ENCODE data around the gene KHDRBS2.

DNA sequence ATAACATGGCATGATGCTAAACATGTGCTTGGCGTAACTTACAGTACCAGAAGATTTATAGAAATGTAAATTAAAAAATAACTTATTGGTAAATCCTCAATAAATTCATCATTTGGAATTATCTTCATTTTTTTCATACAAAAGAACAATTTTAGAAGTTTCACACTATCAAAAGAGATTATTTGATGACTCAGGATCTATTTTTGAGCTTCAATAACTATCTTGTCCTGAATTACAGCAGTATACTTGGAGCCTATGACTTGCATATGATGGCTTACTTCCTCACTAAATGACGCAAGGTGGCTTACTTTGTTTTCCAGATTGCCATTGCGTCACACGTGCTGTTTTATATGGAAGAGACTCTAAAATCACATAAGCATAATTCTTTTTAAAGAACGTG lies 49.2 kb downstream of the KHDRBS2 start:
- TF ChIP-seq, protein P1, sequence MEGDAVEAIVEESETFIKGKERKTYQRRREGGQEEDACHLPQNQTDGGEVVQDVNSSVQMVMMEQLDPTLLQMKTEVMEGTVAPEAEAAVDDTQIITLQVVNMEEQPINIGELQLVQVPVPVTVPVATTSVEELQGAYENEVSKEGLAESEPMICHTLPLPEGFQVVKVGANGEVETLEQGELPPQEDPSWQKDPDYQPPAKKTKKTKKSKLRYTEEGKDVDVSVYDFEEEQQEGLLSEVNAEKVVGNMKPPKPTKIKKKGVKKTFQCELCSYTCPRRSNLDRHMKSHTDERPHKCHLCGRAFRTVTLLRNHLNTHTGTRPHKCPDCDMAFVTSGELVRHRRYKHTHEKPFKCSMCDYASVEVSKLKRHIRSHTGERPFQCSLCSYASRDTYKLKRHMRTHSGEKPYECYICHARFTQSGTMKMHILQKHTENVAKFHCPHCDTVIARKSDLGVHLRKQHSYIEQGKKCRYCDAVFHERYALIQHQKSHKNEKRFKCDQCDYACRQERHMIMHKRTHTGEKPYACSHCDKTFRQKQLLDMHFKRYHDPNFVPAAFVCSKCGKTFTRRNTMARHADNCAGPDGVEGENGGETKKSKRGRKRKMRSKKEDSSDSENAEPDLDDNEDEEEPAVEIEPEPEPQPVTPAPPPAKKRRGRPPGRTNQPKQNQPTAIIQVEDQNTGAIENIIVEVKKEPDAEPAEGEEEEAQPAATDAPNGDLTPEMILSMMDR (IDR thresholded peaks at IDR 0.05; ENCODE audit: insufficient read depth, low read length): no peak
- TF ChIP-seq POLR2AphosphoS5 (IDR thresholded peaks at IDR 0.05; ENCODE audit: low read depth): no peak
- TF ChIP-seq, protein P2, sequence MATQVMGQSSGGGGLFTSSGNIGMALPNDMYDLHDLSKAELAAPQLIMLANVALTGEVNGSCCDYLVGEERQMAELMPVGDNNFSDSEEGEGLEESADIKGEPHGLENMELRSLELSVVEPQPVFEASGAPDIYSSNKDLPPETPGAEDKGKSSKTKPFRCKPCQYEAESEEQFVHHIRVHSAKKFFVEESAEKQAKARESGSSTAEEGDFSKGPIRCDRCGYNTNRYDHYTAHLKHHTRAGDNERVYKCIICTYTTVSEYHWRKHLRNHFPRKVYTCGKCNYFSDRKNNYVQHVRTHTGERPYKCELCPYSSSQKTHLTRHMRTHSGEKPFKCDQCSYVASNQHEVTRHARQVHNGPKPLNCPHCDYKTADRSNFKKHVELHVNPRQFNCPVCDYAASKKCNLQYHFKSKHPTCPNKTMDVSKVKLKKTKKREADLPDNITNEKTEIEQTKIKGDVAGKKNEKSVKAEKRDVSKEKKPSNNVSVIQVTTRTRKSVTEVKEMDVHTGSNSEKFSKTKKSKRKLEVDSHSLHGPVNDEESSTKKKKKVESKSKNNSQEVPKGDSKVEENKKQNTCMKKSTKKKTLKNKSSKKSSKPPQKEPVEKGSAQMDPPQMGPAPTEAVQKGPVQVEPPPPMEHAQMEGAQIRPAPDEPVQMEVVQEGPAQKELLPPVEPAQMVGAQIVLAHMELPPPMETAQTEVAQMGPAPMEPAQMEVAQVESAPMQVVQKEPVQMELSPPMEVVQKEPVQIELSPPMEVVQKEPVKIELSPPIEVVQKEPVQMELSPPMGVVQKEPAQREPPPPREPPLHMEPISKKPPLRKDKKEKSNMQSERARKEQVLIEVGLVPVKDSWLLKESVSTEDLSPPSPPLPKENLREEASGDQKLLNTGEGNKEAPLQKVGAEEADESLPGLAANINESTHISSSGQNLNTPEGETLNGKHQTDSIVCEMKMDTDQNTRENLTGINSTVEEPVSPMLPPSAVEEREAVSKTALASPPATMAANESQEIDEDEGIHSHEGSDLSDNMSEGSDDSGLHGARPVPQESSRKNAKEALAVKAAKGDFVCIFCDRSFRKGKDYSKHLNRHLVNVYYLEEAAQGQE (IDR thresholded peaks at IDR 0.05; ENCODE audit: insufficient replicate concordance, low read depth): no peak
- no peak for TF ChIP-seq GABPA (IDR thresholded peaks at IDR 0.05; ENCODE audit: low read depth)
- no peak for TF ChIP-seq SPI1 (IDR thresholded peaks at IDR 0.05; ENCODE audit: borderline replicate concordance, low read depth)
